Measurements from ENCODE around the gene DRP2.
"Not testable (repeated sequence)": the region's sequence is repeated elsewhere in the genome, so short reads cannot be mapped to it uniquely, and the experiment has no call there.

The DRP2 gene

GRCh38 chrX:101290957-101291603 is 71.5 kb downstream of the DRP2 start, which contains the start of gene TAF7L:
TAF7L (minus strand) TSS chrX:101291334; CDS start chrX:101287543, 3,791 bp downstream.
- in situ Hi-C loops (cut with MboI; ENCODE audit: low pct_unique_long_range_greater_than_20kb, low sequenced_read_pairs, unreplicated experiment) = no loop called here
- no peak for DNase-seq (ENCODE audit: low spot score)
- no peak for TF ChIP-seq CTCF (IDR thresholded peaks at IDR 0.05; ENCODE audit: extremely low read depth, insufficient read depth, missing control alignments)

DNA sequence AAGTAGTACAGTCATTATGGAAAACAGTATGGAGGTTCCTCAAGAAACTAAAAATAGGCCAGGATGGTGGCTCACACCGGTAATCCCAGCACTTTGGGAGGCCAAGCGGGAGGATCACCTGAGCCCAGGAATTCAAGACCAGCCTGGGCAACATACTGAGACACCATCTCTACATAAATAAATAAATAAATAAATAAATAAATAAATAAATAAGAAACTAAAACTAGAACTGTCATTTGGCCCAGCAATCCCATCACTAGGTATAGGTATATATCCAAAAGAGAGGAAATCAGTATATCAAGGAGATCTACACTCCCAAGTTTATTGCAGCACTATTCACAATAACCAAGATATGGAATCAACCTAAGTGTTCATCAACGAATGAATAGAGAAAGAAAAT is 76.0 kb downstream of the DRP2 start:
- DNase-seq (ENCODE audit: low spot score); in situ Hi-C loops (cut with MboI; ENCODE audit: low pct_unique_long_range_greater_than_20kb, low sequenced_read_pairs, unreplicated experiment): not testable (repeated sequence)

DNA sequence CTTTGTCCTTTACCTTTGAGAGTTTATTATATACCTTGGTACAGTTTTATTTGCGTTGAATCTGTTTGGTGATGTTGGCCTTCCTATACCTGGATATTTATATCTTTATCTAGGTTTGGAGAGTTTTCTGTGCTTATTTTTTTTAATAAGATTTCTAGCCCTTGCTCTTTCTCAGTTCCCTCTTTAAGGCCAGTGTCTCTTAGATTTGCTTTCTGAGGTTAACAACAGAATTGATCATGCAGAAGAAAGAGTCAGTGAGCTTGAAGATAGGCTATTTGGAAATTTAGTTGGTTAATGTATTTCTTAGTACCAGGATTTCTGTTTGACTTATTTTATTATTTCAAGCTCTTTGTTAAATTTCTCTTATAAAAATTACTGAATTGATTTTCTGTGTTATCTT is 84.2 kb downstream of the DRP2 start:
- TF ChIP-seq CTCF (IDR thresholded peaks at IDR 0.05; ENCODE audit: extremely low read depth, insufficient read depth, missing control alignments) = no peak
- in situ Hi-C loops (cut with MboI; ENCODE audit: low pct_unique_long_range_greater_than_20kb, low sequenced_read_pairs, unreplicated experiment) = no loop called here
- no peak for DNase-seq (ENCODE audit: low spot score)
